SU-DHL-6 (cell line): ENCODE measurements around the gene LRP1B.

Experiments used
- H2AFZ ChIP-seq: fragments of 200-600 bp; sonication (generic); 2 replicates; pipeline ENCODE4 v1.6.1; 2014; ENCODE audit warnings: low read depth, mild to moderate bottlenecking, moderate library complexity, mixed read lengths, antibody characterized with exemption, low read length; ENCODE audit not compliant: severe bottlenecking
- H3F3A ChIP-seq: fragments of 200-600 bp; shearing (Covaris generic); 2 replicates; pipeline ENCODE4 v1.6.0; 2016; ENCODE audit warnings: antibody characterized with exemption, mild to moderate bottlenecking; ENCODE audit not compliant: insufficient read depth
- H3K27ac ChIP-seq: fragments of 200-600 bp; sonication (generic); 2 replicates; pipeline ENCODE4 v1.5.1; 2016; ENCODE audit warnings: low read depth, mild to moderate bottlenecking, low read length, moderate library complexity, mixed read lengths
- H3K27me3 ChIP-seq: fragments of 200-600 bp; sonication (generic), shearing (Covaris generic); 2 replicates; pipeline ENCODE4 v1.6.0; 2014; ENCODE audit warnings: mild to moderate bottlenecking, low read length
- H3K36me3 ChIP-seq: fragments of 200-600 bp; sonication (generic); 2 replicates; pipeline ENCODE4 v1.6.1; 2014; ENCODE audit warnings: mild to moderate bottlenecking, low read length, mixed read lengths
- H3K4me2 ChIP-seq: fragments of 300-600, 200-600 bp; shearing (Covaris generic), sonication (generic); 2 replicates; pipeline ENCODE4 v1.6.0; 2014; ENCODE audit warnings: low read length, low read depth, mild to moderate bottlenecking; ENCODE audit not compliant: poor library complexity, severe bottlenecking
- H3K4me3 ChIP-seq: fragments of 200-600 bp; sonication (generic); 2 replicates; pipeline ENCODE4 v1.5.1; 2014; ENCODE audit warnings: antibody characterized with exemption, low read length, mild to moderate bottlenecking, mixed read lengths; ENCODE audit not compliant: insufficient read depth, poor library complexity, severe bottlenecking
- H3K79me2 ChIP-seq: fragments of 200-600 bp; sonication (generic); 2 replicates; pipeline ENCODE4 v1.6.1; 2014; ENCODE audit warnings: mild to moderate bottlenecking, low read length, moderate library complexity; ENCODE audit not compliant: insufficient read depth
- H3K9ac ChIP-seq: fragments of 200-600 bp; sonication (generic); 2 replicates; pipeline ENCODE4 v1.7.0; 2014; ENCODE audit warnings: mild to moderate bottlenecking, low read length
- H3K9me2 ChIP-seq: fragments of 200-600 bp; sonication (generic); replicated peaks from 2 replicates; pipeline ENCODE4 v1.6.1; 2014; ENCODE audit warnings: low read length; ENCODE audit not compliant: insufficient read depth
- H3K9me3 ChIP-seq: fragments of 200-600 bp; sonication (generic); 2 replicates; pipeline ENCODE4 v1.6.1; 2014; ENCODE audit warnings: low read length, mixed read lengths; ENCODE audit not compliant: insufficient read depth
- H4K20me1 ChIP-seq: fragments of 200-600 bp; sonication (generic); 2 replicates; pipeline ENCODE4 v1.6.1; 2014; ENCODE audit warnings: low read depth, mild to moderate bottlenecking, antibody characterized with exemption, low read length, moderate library complexity, mixed read lengths
- EZH2phosphoT487 ChIP-seq: fragments of 200-600 bp; sonication (generic), shearing (Covaris generic); conservative IDR thresholded peaks from 2 replicates; pipeline ENCODE4 v1.6.1; 2018; ENCODE audit warnings: mild to moderate bottlenecking, antibody characterized with exemption, low read length, moderate library complexity, mixed read lengths
- TF ChIP-seq, protein P1 (sequence below): fragments of 200-600 bp; sonication (generic); IDR thresholded peaks from one replicate; pipeline ENCODE4 v1.5.1; 2017; ENCODE audit warnings: antibody characterized with exemption, mild to moderate bottlenecking, low read length, moderate library complexity; ENCODE audit not compliant: insufficient read depth, poor library complexity, severe bottlenecking

Gene LRP1B

DNA sequence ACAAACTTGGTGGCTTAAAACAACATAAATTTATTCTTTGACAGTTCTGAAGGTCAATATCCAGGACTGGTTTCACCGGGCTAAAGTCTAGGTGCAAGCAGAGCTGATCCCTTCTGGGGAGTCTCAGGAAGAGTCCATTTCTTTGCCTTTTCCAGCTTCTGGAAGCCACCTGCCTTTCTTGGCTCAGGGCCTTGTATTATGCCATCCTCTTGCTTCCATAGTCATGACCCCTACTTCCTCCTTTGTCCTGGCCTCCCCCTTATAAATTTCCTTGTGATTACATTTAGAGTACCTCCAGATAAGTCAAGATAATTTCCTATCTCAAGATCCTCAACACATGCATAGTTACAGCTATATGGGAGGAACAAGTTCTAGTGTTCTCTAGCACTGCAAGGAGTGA lies 1089.5 kb downstream of the LRP1B start:
- no peak overlapping the region for H3K4me3 ChIP-seq
- H3K27me3 ChIP-seq, result no peaks in the 10 kb centered on the region
- no peaks in the 10 kb centered on the region for H4K20me1 ChIP-seq
- no peaks in the 10 kb centered on the region for H3K79me2 ChIP-seq
- H3K9me3 ChIP-seq, result no peaks in the 10 kb centered on the region
- H3K9ac ChIP-seq, result no peak overlapping the region
- H3K9me2 ChIP-seq, result no peaks in the 10 kb centered on the region
- H3F3A ChIP-seq, result no peaks in the 10 kb centered on the region
- no peak overlapping the region for H2AFZ ChIP-seq
- TF ChIP-seq, protein P1, sequence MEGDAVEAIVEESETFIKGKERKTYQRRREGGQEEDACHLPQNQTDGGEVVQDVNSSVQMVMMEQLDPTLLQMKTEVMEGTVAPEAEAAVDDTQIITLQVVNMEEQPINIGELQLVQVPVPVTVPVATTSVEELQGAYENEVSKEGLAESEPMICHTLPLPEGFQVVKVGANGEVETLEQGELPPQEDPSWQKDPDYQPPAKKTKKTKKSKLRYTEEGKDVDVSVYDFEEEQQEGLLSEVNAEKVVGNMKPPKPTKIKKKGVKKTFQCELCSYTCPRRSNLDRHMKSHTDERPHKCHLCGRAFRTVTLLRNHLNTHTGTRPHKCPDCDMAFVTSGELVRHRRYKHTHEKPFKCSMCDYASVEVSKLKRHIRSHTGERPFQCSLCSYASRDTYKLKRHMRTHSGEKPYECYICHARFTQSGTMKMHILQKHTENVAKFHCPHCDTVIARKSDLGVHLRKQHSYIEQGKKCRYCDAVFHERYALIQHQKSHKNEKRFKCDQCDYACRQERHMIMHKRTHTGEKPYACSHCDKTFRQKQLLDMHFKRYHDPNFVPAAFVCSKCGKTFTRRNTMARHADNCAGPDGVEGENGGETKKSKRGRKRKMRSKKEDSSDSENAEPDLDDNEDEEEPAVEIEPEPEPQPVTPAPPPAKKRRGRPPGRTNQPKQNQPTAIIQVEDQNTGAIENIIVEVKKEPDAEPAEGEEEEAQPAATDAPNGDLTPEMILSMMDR, result no peak
- no peak for TF ChIP-seq EZH2phosphoT487
- H3K27ac ChIP-seq, result no peak overlapping the region
- H3K36me3 ChIP-seq, result no peaks in the 10 kb centered on the region
- no peak overlapping the region for H3K4me2 ChIP-seq

DNA sequence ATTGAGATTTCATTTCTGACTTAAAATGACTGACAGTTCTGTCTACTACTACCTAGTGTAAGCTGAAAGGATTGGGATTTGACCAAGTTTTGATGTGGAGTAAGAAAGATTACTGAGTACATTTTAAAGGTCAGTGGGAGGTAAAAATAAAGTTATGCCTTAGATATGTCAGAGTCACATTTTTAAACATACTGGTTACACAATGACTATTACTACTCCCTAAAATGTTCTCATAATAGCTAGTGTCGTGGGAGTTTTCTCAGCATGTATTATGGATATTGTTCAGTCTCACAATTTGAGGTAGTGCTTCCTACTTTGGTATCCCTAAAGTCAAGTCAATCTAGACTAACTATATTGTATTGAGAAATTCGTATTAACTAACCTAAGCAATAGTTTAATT lies 1092.5 kb downstream of the LRP1B start:
- no peaks in the 10 kb centered on the region for H3K9me2 ChIP-seq
- TF ChIP-seq EZH2phosphoT487, result no peak
- TF ChIP-seq, protein P1, result no peak
- H3K4me2 ChIP-seq, result no peak overlapping the region
- H3K27me3 ChIP-seq, result no peaks in the 10 kb centered on the region
- no peaks in the 10 kb centered on the region for H4K20me1 ChIP-seq
- no peaks in the 10 kb centered on the region for H3K36me3 ChIP-seq
- no peaks in the 10 kb centered on the region for H3K79me2 ChIP-seq
- no peak overlapping the region for H3K27ac ChIP-seq
- no peak overlapping the region for H3K4me3 ChIP-seq
- H3F3A ChIP-seq, result no peaks in the 10 kb centered on the region
- no peak overlapping the region for H3K9ac ChIP-seq
- H3K9me3 ChIP-seq, result no peaks in the 10 kb centered on the region
- H2AFZ ChIP-seq, result no peak overlapping the region

DNA sequence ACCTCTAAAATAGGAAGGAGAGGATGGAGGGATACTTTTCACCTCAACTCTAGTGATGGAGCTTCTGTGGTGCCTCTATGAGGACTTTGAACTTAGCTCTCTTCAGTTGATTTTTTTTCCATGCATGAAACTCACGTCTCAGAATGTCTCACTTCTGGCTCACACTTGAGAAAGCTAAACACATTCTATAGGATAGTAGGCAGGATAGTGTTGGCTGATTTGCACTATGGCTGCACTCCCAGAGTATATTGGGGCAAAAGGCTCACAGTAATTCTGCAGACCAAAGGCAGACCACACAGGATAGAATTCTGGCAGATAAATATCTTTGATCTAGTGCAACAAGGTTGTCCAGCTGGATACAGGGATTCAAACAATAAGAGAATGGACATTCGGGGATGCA lies 1093.5 kb downstream of the LRP1B start:
- Histone ChIP-seq H3K79me2 (no peaks in the 10 kb centered on the region), H3K9me3 (no peaks in the 10 kb centered on the region), H3K27me3 (no peaks in the 10 kb centered on the region)

More for the DNA sequence above, 1093.5 kb downstream of the LRP1B start:
- H3K9me2 ChIP-seq, result no peaks in the 10 kb centered on the region
- H3F3A ChIP-seq, result no peaks in the 10 kb centered on the region
- H3K36me3 ChIP-seq, result no peaks in the 10 kb centered on the region
- H3K4me2 ChIP-seq, result no peak overlapping the region
- H3K9ac ChIP-seq, result no peak overlapping the region
- no peak overlapping the region for H2AFZ ChIP-seq
- no peak overlapping the region for H3K27ac ChIP-seq
- H4K20me1 ChIP-seq, result no peaks in the 10 kb centered on the region
- TF ChIP-seq, protein P1, result no peak
- no peak for TF ChIP-seq EZH2phosphoT487
- no peak overlapping the region for H3K4me3 ChIP-seq
